ENCODE data around the gene AUTS2.

The AUTS2 gene

DNA sequence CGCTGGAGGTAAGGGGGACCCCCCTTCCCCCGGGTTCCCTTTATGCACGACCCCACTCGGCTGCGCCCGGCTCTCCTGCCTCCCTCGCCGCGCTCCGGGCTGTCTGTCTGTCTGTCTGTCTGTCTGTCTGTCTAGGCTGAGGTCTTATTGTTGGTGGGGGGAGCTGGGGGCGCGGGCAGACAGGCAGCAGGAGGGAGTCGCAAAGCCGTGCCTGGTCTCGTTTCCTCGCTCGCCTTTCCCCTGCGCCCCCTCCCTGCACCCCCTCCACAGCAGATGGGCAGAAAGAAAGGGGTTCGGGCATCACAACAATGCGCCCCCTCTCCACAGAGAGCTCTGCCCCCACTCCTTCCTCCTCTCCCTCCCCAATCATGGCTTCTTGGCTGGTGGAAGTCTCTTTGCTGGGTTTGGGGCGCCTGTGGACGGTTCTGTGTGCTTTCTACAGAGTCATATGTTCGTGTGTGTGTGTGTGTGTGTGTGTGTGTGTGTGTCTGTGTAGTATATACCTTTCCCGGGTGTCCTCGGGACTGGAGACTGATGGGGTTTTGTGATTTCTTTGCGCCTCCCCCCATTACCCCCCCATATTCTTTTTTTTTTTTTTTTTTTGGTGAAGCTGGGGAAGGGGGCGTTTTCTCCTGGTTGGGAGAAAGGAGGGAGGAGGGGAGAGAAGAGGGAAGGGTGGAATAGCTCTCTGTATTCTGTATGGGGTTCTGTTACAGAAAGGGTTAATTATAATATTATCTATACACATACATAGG, 1.9 kb downstream of the AUTS2 start:
- no peak for DNase-seq (ENCODE audit: low read depth)

DNA sequence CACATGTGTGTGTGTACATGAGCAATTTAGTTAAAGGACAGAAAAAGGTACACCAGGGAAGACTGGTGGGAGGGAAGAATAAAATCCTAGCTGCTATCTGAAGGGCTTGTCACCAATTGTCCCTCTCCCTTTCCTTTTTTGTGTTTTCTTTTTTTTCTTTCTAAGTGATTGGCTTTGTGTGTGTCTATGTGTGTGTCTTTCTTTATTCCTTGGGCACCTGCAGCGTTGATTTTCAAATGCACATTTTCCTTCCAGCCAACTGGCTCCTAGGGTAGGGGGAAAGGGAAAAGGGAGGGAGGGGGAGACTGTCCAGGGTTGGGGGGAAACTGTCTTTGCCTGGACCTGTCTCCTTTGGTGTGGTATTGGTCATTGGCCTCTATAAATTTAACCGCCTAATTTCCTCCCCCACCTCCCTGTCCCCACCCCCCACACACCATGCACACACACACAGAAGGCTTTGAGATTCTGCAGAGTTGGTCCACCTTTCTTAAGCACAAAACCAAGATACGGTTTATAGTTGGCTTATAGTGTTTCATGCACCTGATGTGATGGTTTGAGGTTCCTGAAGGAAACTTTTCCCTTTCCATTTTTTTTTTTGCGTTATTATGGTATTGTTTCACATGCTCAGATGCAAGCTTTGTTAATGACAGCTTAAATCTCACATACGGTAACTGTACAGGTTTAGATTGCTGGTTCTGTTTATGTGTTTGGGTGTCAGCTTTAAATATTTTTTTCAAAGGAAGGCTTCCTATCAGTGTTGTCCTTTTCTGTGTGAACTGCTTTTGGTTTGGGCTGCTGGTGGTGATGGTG, 2.6 kb downstream of the AUTS2 start:
- DNase-seq (ENCODE audit: low read depth), result no peak

DNA sequence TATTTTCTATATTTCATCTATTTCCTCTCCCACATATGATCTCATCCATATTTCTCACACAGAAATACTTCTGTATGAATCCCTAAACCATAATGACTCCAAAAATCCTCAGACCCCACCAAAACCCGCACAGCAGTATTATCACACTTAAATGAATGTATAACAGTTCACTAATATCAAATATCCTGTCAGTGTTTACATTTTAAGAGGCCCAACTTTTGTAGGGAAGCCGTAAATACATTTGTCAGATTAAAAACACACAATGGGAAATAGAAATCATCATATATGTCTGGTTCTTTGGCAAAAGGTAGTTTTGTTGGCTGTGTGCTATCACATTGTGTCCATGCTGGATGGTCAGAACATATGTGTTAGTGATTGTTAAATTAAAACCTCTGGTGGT, 4.2 kb downstream of the AUTS2 start:
- no peak for DNase-seq (ENCODE audit: low read depth)

DNA sequence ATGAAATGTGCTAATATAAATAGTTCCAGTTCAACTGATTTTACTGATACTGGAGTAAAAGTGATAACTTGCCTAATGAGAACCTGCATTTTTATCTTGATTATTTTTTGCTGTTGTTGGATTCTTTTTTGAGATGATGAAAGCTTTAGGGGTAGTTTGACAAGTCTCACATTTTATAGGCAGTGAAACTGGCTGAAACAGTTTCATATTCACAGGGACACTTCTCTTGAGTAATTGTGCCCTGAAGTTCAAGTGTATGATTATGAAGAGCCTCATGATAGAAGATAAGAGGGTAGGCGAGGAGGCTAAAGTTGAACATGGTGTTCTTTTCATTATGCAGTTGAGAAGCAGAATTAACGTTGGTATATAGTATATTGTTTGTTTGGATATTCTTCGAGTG, 5.1 kb downstream of the AUTS2 start:
- no peak for DNase-seq (ENCODE audit: low read depth)

DNA sequence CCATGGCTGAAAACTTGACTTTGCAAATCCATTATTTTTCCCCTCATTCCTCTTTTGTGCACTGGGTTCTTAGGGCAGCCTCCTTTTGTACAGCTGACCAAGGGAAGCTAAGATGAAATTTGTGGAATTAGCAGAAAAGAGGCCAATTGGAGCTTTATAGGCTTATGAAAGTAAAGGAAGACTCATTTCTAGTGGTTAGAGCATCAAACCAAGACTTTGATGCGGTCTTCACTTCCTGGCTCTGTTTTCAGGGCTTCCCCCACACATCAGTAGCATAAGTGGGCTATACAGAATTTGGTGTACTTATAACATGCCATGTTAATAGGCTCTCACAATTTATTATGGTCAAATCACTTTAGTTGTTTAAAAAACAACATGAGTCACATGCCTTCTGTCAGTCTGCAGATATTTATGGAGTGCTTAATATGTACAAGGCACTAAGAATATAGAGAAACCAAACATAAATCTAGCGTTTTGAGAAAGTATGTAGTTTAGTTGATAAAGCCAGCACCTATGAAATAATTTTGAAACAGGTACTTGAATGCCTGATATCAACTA, 5.7 kb downstream of the AUTS2 start:
- DNase-seq (ENCODE audit: low read depth), result no peak

DNA sequence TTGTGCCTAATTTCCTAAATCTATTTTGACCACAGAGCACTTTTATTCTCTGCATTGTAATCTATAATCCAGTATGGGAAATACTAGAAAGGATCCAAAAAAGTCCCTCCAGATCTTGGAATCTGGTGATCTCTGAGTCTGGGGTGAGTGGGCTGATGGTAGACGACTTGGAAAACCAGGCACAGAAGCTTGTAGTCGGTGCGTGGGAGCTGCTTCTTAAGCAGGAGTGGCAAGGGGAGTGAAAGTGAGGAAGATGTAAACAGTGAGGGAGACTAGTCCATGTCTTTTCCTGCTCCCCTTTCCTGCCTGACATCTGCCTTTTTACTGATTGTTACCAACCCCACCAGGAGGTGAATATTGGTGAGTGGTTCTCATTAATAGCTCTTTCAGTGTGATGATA, 6.8 kb downstream of the AUTS2 start:
- DNase-seq (ENCODE audit: low read depth), result no peak

DNA sequence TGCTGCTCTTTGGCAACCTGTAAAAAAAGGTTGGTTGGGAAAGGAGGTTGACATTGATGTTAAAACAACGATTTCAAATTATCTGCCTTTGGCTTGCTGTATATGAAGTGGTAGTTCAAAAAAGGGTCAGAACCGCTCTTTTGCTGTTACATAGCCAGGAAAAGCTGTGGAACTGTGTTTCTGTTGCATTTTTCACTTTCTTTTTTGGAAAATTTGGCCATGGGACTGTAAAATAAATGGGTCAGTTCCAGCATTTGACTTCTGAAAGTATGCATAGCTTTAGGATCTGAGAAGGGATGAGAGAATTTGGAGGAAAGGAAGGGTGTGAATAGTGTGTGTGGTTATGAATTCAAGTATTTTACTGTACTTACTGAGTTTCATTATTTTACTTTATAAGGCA, 7.3 kb downstream of the AUTS2 start:
- no peak for DNase-seq (ENCODE audit: low read depth)

DNA sequence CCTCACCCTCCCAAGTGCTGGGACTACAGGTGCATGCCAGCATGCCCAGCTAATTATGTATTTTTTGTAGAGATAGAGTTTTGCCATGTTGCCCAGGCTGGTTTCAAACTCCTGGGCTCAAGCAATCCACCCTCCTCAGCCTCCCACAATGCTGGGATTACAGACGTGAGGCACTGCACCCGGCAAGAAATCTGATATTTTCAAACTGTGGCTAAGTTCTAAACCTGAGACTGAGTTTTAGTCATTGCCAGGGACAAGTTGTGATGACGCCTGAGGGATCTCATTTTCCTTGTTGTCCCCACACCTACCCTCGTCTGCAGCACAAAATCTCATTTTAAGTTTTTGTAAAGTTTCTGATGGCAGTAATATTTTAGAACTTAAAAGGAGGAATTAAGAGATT, 9.8 kb downstream of the AUTS2 start:
- no peak for DNase-seq (ENCODE audit: low read depth)

DNA sequence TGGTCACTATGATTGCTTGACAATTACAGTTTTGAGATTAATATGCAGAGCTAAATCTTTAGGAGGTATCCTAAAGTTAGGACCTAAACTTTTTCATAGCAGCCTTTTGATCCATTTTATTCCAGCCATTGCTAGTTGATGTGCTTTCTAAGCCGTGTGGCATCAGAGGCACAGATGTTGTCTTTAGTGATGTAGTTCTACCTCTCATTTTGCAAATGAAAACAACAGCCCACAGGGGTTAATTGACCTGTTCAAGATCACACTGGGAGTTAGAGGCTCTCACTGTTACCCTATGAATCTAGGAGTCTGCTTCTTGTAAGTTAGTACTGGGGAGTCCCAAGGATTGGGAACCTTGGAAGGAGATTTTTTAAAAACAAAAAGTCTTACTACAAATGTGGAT, 10.6 kb downstream of the AUTS2 start:
- DNase-seq (ENCODE audit: low read depth), result no peak

DNA sequence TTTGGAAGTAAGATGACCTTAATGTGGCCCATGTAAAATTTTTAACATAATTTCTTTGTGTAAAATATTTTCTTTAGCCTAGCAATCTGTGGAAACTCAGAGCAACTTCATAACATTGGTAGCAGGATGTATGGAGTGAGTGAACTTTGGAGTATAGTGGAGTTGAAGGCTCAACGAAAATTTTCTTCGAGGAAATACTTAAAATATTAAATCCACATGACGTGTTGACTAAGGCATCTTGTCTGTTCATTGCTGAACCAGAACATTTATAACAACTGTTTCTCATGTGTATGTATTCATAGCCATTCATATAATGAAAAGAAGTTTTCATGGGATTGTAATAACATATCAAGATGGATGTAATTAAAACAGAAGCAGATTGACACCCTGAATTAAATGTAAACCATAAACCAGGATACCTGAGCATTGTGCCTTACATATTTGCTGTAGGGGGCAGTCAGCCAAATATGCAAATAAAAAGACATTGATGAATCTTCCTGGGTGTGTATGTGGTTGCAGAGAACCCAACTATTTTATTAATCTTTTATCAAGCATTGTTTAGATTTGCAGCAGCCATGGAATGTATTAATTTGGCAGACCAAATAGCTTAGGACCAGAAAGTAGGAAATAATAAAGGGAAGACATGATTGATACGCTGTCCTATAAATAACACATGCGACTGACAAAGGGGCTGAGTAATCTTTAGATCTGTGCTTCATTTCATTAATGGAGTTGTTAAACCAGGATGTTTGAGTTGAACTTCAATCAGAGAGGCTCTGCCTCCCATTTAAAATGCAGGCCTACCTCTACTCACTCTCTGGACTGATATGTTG, 11.5 kb downstream of the AUTS2 start:
- DNase-seq (ENCODE audit: low read depth), result no peak

DNA sequence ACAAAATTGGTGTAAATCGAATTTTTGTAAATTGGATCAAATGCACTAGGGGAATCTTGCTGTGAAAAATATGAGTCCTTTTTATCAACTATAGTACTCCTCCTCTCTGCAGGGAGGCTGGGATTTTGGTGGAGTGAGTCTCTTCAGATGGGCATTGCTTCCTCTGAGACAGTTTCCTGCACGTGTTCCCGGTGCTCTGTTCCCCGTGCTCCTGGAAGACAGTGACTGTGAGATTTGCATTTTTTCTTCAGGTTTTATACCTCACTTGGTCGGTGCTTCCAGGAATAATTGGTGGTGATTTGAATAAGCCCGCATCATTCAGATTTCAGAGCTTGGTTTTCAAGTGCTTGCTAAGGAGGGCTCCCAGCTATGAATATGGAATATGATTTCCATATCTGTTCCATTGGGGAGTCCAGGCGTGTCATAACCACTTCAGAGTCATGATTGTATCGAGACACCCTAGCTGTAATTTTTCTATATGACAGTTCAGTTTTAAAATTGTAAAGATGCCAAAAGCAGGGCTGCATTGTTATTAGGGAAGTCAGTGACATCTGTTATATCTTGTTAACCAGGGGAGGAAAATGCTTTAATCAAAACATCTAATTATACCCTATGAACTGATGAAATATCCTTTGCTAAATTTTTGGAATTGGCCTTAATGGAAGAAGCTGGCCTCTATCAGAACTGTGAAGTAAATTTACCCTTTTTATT, 12.3 kb downstream of the AUTS2 start:
- DNase-seq (ENCODE audit: low read depth), result no peak

DNA sequence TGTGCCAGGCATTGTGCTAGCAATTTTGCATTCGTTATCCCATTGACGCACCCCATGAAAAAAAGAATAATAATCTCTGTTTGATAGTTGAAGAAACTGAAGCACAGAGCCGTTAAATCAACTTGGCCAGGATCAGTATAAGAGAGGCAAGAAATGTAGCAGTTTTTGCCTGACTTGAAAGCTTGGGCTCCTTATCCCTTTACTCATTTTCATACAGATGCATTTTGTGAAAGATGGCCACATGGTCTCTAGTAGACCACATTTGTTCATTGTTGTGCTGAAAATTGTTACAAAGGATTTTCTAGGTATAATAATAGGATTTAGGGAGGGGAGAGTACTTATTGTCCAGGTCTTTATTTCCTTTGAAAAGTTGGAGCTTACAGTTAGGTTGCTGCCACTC, 14.7 kb downstream of the AUTS2 start:
- DNase-seq (ENCODE audit: low read depth), result no peak

DNA sequence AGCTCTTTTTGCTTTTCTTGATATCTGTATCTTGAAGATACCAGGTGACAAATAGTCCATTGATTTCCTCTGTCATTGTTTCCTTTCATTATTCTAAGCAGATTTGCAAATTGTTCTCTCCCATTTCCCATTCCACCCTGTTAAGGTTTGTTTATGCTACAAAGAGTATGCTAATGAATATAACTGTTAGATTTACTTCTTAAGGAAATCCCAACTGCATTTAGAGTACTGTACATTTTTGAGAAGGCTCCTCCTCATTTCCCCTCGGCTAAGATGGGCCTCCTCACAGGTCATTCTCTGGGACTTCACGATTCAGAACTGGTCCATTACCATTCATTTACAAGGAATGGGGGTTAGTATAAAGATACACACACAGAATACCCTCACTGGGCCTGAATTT, 15.6 kb downstream of the AUTS2 start:
- no peak for DNase-seq (ENCODE audit: low read depth)

DNA sequence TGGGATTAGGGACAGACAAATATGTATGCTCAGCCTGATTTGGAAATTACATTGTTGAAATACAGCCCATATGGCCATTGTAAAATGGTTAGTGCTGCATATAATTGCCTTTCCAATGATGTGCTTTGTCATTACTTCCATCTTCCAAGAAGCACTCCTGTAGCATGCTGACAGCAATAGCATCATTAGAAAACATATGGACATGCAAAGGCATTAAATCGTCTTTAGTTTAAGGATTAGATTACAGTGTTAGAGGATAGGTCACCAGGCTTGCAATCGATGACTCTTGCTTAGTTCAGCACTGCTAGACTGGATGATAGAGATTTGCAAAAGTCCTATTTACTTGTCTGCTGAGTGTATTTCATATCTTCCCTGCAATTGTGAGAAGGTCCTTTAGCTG, 17.4 kb downstream of the AUTS2 start:
- DNase-seq (ENCODE audit: low read depth), result no peak

DNA sequence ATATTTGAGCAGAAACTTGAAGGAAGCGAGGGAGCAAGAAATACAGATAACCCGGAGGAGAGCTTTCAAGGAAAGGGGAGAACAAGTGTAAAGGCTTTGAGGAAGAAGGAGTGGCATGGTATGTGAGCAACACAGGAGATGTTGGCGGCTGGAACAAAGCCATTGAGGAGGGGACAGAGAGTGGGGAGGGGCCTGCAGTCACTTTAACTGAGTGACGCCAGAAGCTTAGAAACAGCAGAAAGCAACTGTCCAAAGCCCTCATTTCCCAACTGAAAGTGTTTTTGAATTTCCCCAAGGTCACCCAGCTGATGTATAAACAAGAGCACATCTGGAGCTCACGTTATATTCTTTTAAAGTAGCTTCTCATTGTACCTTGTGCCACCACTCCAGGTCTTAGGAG, 19.1 kb downstream of the AUTS2 start:
- no peak for DNase-seq (ENCODE audit: low read depth)

DNA sequence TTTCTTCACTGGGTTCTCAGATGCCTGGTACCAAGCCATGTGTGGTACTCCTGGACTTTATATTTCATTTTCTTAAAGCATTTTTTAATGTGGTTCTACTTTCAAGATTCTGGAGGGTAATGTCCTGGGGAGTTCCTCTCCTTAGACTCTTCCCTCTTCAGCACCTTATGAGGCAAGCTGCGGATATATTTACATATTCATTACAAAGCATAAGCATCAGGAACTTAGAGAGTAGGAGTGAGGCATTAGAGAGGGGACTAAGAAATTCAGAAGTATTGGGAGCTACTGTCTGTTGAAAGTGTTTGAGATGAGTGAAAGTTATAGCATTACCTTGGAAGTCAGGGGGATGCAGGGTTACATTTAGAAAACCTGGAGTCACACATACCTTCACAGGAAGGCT, 20.8 kb downstream of the AUTS2 start:
- no peak for DNase-seq (ENCODE audit: low read depth)

DNA sequence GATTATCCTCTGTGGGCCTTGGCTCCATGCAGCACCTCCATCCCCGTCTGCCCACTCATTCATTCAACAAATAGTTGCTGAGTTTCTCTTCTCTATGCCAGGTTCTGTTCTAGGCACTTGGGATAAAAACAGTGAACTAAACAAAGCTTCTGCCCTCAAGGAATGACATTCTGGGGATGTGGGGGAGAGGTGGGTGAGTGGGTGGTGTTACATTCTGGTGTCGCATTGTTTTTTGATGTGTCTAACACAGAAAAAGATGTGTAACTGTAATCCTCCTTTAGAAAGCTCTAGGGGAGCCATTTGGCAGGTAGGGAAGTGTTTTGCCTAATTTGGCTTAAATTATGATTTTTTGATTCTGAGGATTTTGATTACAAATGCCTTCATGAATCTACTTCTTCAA, 21.4 kb downstream of the AUTS2 start:
- no peak for DNase-seq (ENCODE audit: low read depth)

DNA sequence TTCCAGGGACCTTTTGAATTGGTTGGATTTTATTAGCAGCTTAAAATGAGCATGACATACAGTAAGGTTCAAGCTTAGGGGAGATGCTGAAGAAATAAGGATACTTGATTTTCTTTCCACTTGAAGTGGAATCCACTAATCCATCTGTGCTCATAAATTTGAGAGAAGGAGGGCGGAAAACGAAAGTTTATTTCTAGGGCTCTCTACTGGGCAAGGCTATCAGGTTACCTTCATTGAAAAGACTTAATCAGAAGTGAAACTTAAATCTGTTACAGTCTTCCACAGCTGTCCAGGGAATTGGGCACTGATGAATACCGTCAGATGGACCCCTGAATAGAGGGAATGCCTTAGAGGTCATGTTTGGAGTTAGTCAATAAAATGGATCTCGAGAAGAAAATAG, 21.8 kb downstream of the AUTS2 start:
- DNase-seq (ENCODE audit: low read depth), result no peak

DNA sequence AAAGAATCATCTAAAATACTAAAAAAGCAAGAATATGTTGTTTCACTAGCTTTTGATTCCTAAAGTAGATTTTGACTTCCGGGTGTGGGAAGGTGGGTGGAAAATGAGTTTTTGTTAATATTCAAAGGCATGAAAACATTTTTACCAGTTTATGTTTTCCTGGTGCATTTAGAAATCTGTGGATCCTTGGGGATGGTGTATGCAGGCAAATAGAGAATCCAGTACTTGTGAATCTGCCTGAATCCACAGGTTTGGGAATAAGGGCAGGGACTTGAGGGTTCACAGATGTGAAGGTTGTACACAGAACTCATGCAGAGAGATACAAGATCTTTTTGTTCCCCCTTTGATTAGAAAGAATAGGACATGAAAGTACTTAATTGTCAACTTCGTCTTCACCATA, 22.4 kb downstream of the AUTS2 start:
- no peak for DNase-seq (ENCODE audit: low read depth)

DNA sequence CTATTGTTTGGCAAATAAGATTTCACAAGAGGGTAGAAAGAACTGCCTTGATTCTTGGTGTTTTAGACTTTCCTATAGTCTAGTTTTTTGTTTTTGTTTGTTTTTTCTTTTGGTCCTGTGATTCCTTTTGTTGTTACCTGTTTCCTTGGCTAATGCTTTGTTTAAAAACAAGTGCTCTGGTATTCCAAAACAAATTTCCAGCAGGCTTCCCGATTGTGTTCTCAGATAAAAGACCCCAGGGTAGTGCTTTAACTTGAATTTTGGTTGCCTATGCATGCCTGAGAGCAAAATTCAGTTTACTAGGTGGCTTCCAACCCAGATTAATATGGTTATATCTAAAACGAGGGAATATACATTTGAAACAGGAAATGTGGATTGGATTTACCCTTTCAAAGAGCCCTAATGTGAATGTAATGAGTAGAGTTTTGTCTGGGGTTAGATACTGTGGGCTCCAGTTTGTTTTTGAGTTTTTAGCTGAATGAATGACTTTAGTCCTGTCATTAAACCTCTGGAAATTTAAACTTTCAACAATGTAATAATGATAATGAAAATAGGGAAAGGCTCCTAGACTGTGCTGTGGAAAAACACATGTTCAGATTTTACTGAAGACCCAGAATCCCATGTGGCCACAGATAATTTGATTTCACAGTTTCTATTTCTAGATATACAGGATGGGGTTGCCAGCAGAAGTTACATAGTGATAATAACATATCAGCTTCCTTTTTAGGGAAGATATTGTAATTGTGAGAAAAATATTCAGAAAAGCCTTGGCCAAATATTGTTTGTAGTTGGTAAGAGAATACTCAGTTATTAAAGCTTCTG, 23.9 kb downstream of the AUTS2 start:
- DNase-seq (ENCODE audit: low read depth), result no peak

DNA sequence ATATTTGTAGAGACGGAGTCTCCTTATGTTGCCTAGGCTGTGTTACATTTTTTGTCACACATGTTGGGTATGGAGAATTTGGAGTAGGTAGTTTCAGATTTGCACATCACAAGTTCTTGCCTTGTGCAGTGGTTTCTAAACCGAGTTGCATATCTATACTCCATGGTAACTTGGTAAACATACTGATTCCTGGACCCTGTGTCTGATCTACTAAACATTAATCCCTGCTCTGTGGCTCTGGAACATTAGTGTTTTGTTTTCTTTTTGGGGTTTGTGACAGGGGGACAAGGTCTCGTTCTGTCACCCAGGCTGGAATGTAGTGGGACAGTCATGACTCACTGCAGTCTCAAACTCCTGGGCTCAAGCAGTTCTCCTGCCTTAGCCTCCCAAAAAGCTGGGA, 24.7 kb downstream of the AUTS2 start:
- DNase-seq (ENCODE audit: low read depth), result no peak
